IMR-90 (cell line): Measurements from ENCODE around the gene ELMOD3. TPM values are rescaled to one million over a fixed set of nuclear protein-coding genes. Genes with fewer than 3 reads are reported as not detected.

ENCODE experiments used
- ATAC-seq: fragments of 200-7000 bp; cut with Tn5 transposase; 2 replicates; pipeline ENCODE4 v1.9.1; 2020; ENCODE audit warnings: low read depth, mild to moderate bottlenecking, moderate library complexity
- BruUV-seq: library from RNA; stranded (reverse); fragments of 400-500 nt; replicated peaks from 2 replicates; lab custom pipeline; 2021; lab: Mats Ljungman, UMichigan
- CTCF ChIA-PET: fragments of 300-600 bp; formaldehyde crosslinking; extraction: SDS; loops from one replicate; lab custom pipeline; 2021; ENCODE audit warnings: antibody characterized with exemption; lab: Yijun Ruan, JAX
- POLR2A ChIA-PET: fragments of 300-600 bp; sonication (Branson Sonifier 250); formaldehyde crosslinking; loops from one replicate; lab custom pipeline; 2022; ENCODE audit warnings: antibody characterized with exemption; ENCODE audit not compliant: unreplicated experiment; lab: Charles Lee
- DNase-seq: peaks from one replicate; pipeline ENCODE4 v3.0.0; 2013
- H2AFZ ChIP-seq: replicated peaks from 2 replicates; pipeline ENCODE3; 2013; ENCODE audit warnings: low read length, mild to moderate bottlenecking; ENCODE audit not compliant: poor library complexity
- H2AK5ac ChIP-seq: 2 replicates; pipeline ENCODE4 v1.6.1; 2013; ENCODE audit warnings: low read depth, low read length, inconsistent platforms
- H2AK9ac ChIP-seq: replicated peaks from 2 replicates; pipeline ENCODE3; 2013; ENCODE audit warnings: mild to moderate bottlenecking, low read depth, low read length, moderate library complexity; ENCODE audit not compliant: poor library complexity
- H2BK120ac ChIP-seq: 2 replicates; pipeline ENCODE4 v1.6.1; 2013; ENCODE audit warnings: low read depth, low read length, inconsistent platforms
- H2BK15ac ChIP-seq: 3 replicates; pipeline ENCODE4 v1.6.1; 2013; ENCODE audit warnings: low read depth, low read length, inconsistent platforms
- H2BK20ac ChIP-seq: 2 replicates; pipeline ENCODE4 v1.6.1; 2013; ENCODE audit warnings: low read depth, mild to moderate bottlenecking, inconsistent platforms, low read length, moderate library complexity
- H2BK5ac ChIP-seq: 2 replicates; pipeline ENCODE4 v1.6.1; 2013; ENCODE audit warnings: mild to moderate bottlenecking, low read depth, low read length, inconsistent platforms; ENCODE audit not compliant: poor library complexity, severe bottlenecking
- H3K14ac ChIP-seq: replicated peaks from 2 replicates; pipeline ENCODE4 v1.6.1; 2013; ENCODE audit warnings: low read depth, low read length, inconsistent platforms
- H3K18ac ChIP-seq: 2 replicates; pipeline ENCODE4 v1.6.1; 2013; ENCODE audit warnings: low read depth, low read length, control low read depth
- H3K23ac ChIP-seq: 2 replicates; pipeline ENCODE4 v1.6.1; 2013; ENCODE audit warnings: low read depth, low read length, inconsistent platforms
- H3K27ac ChIP-seq: 2 replicates; pipeline ENCODE4 v1.5.1; 2013; ENCODE audit warnings: mild to moderate bottlenecking, control low read depth, low read length; ENCODE audit not compliant: insufficient read depth
- H3K27me3 ChIP-seq: 2 replicates; pipeline ENCODE4 v1.6.1; 2013; ENCODE audit warnings: low read length; ENCODE audit not compliant: control insufficient read depth, insufficient read depth
- H3K36me3 ChIP-seq: 2 replicates; pipeline ENCODE4 v1.6.1; 2013; ENCODE audit warnings: low read length, mixed read lengths; ENCODE audit not compliant: control insufficient read depth, insufficient read depth
- H3K4ac ChIP-seq: 2 replicates; pipeline ENCODE4 v1.6.1; 2013; ENCODE audit warnings: low read depth, low read length, inconsistent platforms
- H3K4me1 ChIP-seq: 2 replicates; pipeline ENCODE4 v1.6.1; 2013; ENCODE audit warnings: low read length, mixed read lengths; ENCODE audit not compliant: control insufficient read depth, insufficient read depth
- H3K4me2 ChIP-seq: 2 replicates; pipeline ENCODE4 v1.6.1; 2013; ENCODE audit warnings: low read depth, mild to moderate bottlenecking, control low read depth, low read length, moderate library complexity
- H3K4me3 ChIP-seq: 2 replicates; pipeline ENCODE4 v1.5.1; 2013; ENCODE audit warnings: low read depth, mild to moderate bottlenecking, control low read depth, low read length, moderate library complexity; ENCODE audit not compliant: insufficient read depth
- H3K56ac ChIP-seq: 2 replicates; pipeline ENCODE4 v1.6.1; 2013; ENCODE audit warnings: low read length, inconsistent platforms; ENCODE audit not compliant: insufficient read depth; ENCODE audit errors: extremely low read depth
- H3K79me1 ChIP-seq, 2 experiments: 2 replicates each; pipeline ENCODE4 v1.6.1; 2013; ENCODE audit warnings: low read length in 2 of 2, inconsistent platforms in 1 of 2, low read depth in 1 of 2
- H3K9ac ChIP-seq: 2 replicates; pipeline ENCODE4 v1.6.1; 2013; ENCODE audit warnings: low read depth, low read length, control low read depth
- H3K9me1 ChIP-seq: 2 replicates; pipeline ENCODE4 v1.6.1; 2013; ENCODE audit warnings: low read length, inconsistent platforms; ENCODE audit not compliant: insufficient read depth
- H3K9me3 ChIP-seq: 2 replicates; pipeline ENCODE4 v1.6.1; 2013; ENCODE audit warnings: low read length; ENCODE audit not compliant: control insufficient read depth, insufficient read depth
- H4K20me1 ChIP-seq: 2 replicates; pipeline ENCODE4 v1.6.1; 2013; ENCODE audit warnings: low read length, inconsistent platforms; ENCODE audit not compliant: insufficient read depth
- H4K5ac ChIP-seq: 2 replicates; pipeline ENCODE4 v1.6.1; 2013; ENCODE audit warnings: mild to moderate bottlenecking, low read depth, low read length, control low read depth
- H4K8ac ChIP-seq, 2 experiments: 2 replicates each; pipeline ENCODE4 v1.6.1; 2013; ENCODE audit warnings: low read depth in 2 of 2, low read length in 2 of 2, control low read depth in 1 of 2, inconsistent platforms in 1 of 2
- H4K91ac ChIP-seq: 2 replicates; pipeline ENCODE4 v1.6.1; 2013; ENCODE audit warnings: low read depth, low read length, inconsistent platforms; ENCODE audit not compliant: insufficient read depth
- CEBPB ChIP-seq: IDR thresholded peaks from 2 replicates; pipeline ENCODE4 v1.6.1; 2012; ENCODE audit warnings: low read depth, low read length, improper control_type of control experiment
- FOS ChIP-seq: fragments of 150-350 bp; IDR thresholded peaks from 2 replicates; pipeline ENCODE4 v1.6.1; 2016; ENCODE audit warnings: low read depth, low read length
- MXI1 ChIP-seq: IDR thresholded peaks from 2 replicates; pipeline ENCODE4 v1.6.1; 2012; ENCODE audit warnings: low read depth, mild to moderate bottlenecking, low read length, moderate library complexity, borderline replicate concordance
- NFE2L2 ChIP-seq: fragments of 150-350 bp; IDR thresholded peaks from 2 replicates; pipeline ENCODE4 v1.6.1; 2016; ENCODE audit warnings: low read depth, mild to moderate bottlenecking, low read length
- SMC3 ChIP-seq: fragments of 150-350 bp; IDR thresholded peaks from 2 replicates; pipeline ENCODE4 v1.6.1; 2016; ENCODE audit warnings: low read depth, mild to moderate bottlenecking, antibody characterized with exemption, low read length, moderate library complexity
- whole genome bisulfite sequencing, 2 experiments: methylation state at CpG; one replicate each; pipeline versions ENCODE4 v1.1.5 to v1.1.7; 2013; ENCODE audit warnings: missing lambda C conversion rate in 2 of 2; ENCODE audit not compliant: insufficient read length in 1 of 2; ENCODE audit errors: extremely low coverage in 2 of 2; 5-methylcytosine and 5-hydroxymethylcytosine counted together
- dilution Hi-C: fragments of 300-500 bp; cut with HindIII; formaldehyde crosslinking; loops from one replicate; pipeline ENCODE4 v1.14.3; 2018; ENCODE audit warnings: low sequenced_read_pairs; ENCODE audit not compliant: unreplicated experiment
- in situ Hi-C: fragments of 300-500 bp; cut with MboI; formaldehyde crosslinking; loops from 3 replicates; pipeline ENCODE4 v1.14.3; 2019; ENCODE audit warnings: low sequenced_read_pairs, inconsistent platforms, mixed read lengths
- intact Hi-C: fragments of 100-400 bp; cut with micrococcal nuclease; formaldehyde crosslinking; loops from 2 replicates; pipeline ENCODE4 v1.10.0; 2022
- polyA plus RNA-seq, 3 experiments: library from polyadenylated mRNA; depleted of rRNA; stranded (reverse); fragments of >200 nt; gene quantifications; 2 replicates each; pipeline ENCODE4 v1.2.3, GENCODE V29; 2012; ENCODE audit warnings: low replicate concordance in 1 of 3
- total RNA-seq: library from RNA; depleted of rRNA; stranded (reverse); fragments of >200 nt; gene quantifications from 2 replicates; pipeline ENCODE4 v1.2.3, GENCODE V29; 2012

Gene ELMOD3
- total and polyA plus RNA-seq, 2 of the 4 experiments (the other 2 are of a cell fraction), result 13.1 to 20.7 TPM

DNA sequence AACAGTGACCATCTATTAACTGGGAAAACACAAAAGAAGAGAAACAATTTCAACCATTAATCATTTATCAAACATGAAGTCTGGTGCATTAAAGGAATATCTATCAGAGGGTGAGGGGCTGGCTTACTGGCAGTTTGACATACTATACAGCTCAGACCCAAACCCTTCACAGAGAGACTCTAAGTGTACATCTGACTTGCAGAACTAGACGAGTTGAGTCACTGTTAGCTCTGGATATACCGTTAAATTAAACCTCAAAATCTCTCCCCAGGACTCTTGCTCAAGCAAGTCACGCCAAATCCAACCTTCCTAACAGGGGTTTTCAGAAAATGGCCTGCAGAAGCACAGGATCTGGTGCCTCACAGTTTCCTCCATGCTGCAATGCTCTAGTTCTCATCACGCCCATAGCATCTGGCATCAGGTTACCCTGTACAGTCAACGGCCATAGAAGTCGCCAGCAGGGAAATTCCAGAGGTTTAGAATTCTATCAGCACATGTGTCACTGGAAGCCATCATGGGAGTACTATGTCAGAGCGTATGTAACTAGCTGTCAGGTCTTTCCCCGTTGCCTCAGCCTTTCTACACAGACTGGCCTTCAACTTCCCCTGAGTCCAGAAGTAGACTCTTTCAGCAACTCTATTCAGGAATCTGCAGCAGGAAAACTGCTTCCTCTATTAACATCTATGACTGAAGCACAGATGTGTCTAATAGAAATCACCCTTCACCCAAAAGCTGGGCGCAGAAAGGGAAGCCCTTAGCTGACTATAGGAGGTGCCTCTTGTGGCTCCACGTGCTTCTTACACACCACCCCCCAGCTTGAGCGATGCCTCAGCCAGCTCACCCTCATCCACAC, 36.1 kb upstream of the ELMOD3 start:
- H3K18ac ChIP-seq, result no peak overlapping the region
- H3K9me1 ChIP-seq, result peaks cover 23% of the 10 kb centered on the region
- 76% methylated on average over 4 of the region's 11 CpGs; no CpG with 5 or more reads in 1 of the 2 experiments for WGBS, 2 experiments
- H3K4me1 ChIP-seq, result peaks cover 10% of the 10 kb centered on the region
- peak overlapping the region; percentile 46 for H2AK9ac ChIP-seq
- ATAC-seq (peak; percentile 72), DNase-seq (peak; percentile 91)
- H3K9ac ChIP-seq, result no peak overlapping the region
- H3K4ac ChIP-seq, result no peak overlapping the region
- peak overlapping the region; percentile 37; the same call in 1 of the 2 replicates for H3K23ac ChIP-seq
- no peak overlapping the region for H2BK20ac ChIP-seq
- TF ChIP-seq CEBPB, result peak; percentile 45; the same call in 1 of the 2 replicates
- TF ChIP-seq FOS, result 0 out of 2 replicates have a peak, but pooled peaks have one; percentile 4
- TF ChIP-seq NFE2L2, result no peak
- peak; percentile 76 for TF ChIP-seq MXI1
- TF ChIP-seq SMC3, result no peak
- H2AFZ ChIP-seq, result no peak overlapping the region
- H3K27ac ChIP-seq, result 0 out of 2 replicates have a peak overlapping the region, but pooled peaks have one; percentile 4
- H2BK5ac ChIP-seq, result peak overlapping the region; percentile 37
- H3K27me3 ChIP-seq, result no peaks in the 10 kb centered on the region
- BruUV-seq, result no TSS peak
- no peak overlapping the region for H3K14ac ChIP-seq
- intact Hi-C loops (no loop called here), dilution Hi-C loops (no loop called here), in situ Hi-C loops (no loop called here)
- no peak overlapping the region for H3K4me3 ChIP-seq
- H3K9me3 ChIP-seq, result no peaks in the 10 kb centered on the region
- H4K5ac ChIP-seq, result no peak overlapping the region
- H4K20me1 ChIP-seq, result peaks cover 43% of the 10 kb centered on the region
- H3K36me3 ChIP-seq, result peaks cover 54% of the 10 kb centered on the region
- no peak overlapping the region for H2AK5ac ChIP-seq
- ChIA-PET POLR2A (no interaction called here), CTCF (interaction anchor here (0.6 to 0.9 kb wide), 2 partner anchors 33 to 252 kb away, joined by 3 to 4 read pairs; no protein-coding TSS in a partner anchor)
- H3K4me2 ChIP-seq, result no peak overlapping the region
- H4K8ac ChIP-seq, result no peak overlapping the region
- H4K91ac ChIP-seq, result no peak overlapping the region
- H2BK15ac ChIP-seq, result no peak overlapping the region
- H2BK120ac ChIP-seq, result no peak overlapping the region
- peaks cover 33 to 80% of the 10 kb centered on the region in 2 experiments for H3K79me1 ChIP-seq
- no peak overlapping the region; the same call in 1 of the 2 replicates for H3K56ac ChIP-seq
